22Rv1 (cell line): Measurements from ENCODE around the gene OR2V1.
"Not testable (repeated sequence)": the region's sequence is repeated elsewhere in the genome, so short reads cannot be mapped to it uniquely, and the experiment has no call there.

ENCODE experiments used
- H3K27ac ChIP-seq: fragments of 450-650 bp; 2 replicates; pipeline ENCODE4 v1.5.1; 2017
- ZFX ChIP-seq: fragments of 450-650 bp; IDR thresholded peaks from 2 replicates; pipeline ENCODE4 v1.6.1; 2017; ENCODE audit warnings: antibody characterized with exemption, borderline replicate concordance
- TF ChIP-seq, protein P1 (sequence below): fragments of 450-650 bp; IDR thresholded peaks from 2 replicates; pipeline ENCODE4 v1.5.1; 2017; ENCODE audit warnings: mild to moderate bottlenecking

OR2V1 gene

DNA sequence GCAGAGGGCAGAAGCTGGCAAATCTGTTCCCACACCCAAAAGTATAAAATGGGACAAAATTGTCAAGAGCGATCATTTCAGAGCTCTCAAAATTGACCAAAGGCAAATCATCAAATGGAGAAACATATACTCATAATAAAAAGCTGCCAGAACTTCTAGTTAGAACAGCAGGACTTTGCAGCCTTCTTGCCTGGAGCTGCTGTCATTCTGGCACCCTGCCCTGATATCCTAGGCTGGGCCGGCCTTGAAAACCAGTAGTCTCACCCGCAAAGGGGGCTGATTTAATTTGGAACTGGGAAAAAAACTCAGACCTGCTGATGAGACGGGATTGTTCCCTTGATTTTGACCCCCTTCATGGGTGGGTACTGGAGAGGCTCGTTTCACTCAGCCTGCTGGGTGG, 18.5 kb downstream of the OR2V1 start:
- TF ChIP-seq, protein P1, sequence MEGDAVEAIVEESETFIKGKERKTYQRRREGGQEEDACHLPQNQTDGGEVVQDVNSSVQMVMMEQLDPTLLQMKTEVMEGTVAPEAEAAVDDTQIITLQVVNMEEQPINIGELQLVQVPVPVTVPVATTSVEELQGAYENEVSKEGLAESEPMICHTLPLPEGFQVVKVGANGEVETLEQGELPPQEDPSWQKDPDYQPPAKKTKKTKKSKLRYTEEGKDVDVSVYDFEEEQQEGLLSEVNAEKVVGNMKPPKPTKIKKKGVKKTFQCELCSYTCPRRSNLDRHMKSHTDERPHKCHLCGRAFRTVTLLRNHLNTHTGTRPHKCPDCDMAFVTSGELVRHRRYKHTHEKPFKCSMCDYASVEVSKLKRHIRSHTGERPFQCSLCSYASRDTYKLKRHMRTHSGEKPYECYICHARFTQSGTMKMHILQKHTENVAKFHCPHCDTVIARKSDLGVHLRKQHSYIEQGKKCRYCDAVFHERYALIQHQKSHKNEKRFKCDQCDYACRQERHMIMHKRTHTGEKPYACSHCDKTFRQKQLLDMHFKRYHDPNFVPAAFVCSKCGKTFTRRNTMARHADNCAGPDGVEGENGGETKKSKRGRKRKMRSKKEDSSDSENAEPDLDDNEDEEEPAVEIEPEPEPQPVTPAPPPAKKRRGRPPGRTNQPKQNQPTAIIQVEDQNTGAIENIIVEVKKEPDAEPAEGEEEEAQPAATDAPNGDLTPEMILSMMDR: no peak
- TF ChIP-seq ZFX: no peak
- H3K27ac ChIP-seq: no peak overlapping the region

DNA sequence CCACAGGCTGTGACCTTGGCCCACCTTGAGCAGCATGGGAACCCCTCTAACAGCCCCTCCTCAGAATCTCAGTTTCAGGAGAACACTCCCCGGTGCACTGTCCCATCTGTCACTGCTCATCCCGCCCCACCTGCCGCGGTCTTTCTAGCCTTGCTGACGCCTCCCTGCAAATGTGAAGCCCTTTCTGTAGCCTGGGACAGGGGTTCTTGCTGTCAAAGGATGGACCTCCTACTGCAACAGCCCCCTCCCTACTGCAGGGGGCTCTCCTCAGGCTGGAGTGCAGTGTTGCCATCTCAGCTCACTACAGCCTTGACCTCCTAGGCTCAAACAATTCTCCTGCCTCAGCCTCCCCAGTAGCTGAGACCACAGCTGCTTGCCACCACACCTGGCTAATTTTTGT, 20.0 kb downstream of the OR2V1 start:
- TF ChIP-seq, protein P1: no peak
- TF ChIP-seq ZFX: no peak
- H3K27ac ChIP-seq: no peak overlapping the region

DNA sequence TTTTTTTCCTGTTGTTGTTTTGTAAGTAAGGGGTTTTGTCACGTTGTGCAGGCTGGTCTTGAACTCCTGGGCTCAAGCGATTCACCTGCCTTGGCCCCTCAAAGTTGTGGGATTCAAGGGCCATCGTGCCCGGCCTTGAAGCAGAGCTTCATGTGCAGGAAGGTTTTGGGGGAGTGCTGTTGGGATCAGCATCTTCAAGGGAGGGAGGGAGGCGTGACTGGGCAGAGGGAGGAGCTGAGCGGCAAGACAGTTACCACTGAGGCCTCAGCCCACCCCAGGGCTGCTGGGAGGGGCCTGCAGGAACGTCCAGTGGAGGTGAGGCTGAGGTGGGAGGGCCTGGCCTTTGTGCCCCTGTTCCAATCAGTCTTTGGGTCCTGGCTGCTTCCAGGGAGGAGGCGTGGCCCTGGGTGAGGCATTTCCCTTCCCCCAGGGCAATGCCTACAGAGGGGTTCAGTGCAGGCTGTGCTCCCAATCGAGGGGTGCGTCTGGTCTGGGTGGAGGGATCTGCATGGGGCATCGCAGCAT, 21.4 kb downstream of the OR2V1 start:
- no peak for TF ChIP-seq ZFX
- TF ChIP-seq, protein P1: no peak
- no peak overlapping the region for H3K27ac ChIP-seq

DNA sequence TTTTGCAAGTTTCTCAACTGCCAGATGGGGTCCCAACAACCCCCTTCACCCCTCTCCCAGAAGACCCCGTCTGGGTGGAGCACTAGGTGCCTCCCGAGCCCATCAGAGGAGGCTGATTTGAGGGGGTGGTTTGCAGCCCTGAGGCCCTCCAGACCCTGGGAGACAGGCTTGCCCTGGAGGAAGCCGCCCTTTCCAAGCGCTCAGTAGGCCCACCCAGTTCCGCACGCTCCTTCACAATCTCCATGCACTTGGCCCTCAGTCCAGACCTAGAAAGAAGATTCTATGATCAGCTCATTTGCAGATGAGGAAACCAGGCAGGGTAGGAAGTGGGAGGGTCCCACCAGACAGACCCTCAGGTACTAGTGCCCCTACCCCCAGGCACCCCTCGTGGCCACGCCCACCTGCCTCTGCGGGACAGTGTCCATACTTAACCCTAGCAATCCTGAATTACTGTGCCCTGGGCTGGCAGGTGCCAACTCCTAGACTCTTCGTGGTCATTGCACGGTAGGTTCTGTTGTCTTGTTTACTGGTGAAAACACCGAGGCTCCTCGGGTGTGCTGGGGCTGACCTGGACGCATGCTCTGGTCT, 22.3 kb downstream of the OR2V1 start:
- no peak overlapping the region for H3K27ac ChIP-seq
- TF ChIP-seq ZFX: no peak
- TF ChIP-seq, protein P1: no peak

DNA sequence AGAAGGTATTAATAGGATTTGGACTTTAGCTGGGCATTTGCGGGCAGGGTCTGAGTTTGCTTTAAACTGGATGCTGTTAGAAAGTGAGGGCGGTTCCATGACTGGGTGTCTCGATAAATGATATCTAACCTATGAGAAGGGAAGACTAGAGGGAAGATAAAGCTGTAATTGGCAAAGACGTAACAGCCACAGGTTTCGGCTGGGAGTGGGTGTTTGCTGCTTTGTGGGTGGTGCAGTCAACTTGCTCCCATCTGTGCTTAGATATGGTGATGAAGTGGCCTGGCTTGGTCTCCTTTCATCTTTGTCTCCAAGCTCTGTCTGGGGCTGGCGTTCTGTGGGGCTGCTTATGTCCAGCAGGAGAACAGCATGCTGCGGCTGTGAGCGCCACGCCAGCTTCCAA, 23.3 kb downstream of the OR2V1 start:
- no peak for TF ChIP-seq ZFX
- TF ChIP-seq, protein P1: no peak
- H3K27ac ChIP-seq: no peak overlapping the region

DNA sequence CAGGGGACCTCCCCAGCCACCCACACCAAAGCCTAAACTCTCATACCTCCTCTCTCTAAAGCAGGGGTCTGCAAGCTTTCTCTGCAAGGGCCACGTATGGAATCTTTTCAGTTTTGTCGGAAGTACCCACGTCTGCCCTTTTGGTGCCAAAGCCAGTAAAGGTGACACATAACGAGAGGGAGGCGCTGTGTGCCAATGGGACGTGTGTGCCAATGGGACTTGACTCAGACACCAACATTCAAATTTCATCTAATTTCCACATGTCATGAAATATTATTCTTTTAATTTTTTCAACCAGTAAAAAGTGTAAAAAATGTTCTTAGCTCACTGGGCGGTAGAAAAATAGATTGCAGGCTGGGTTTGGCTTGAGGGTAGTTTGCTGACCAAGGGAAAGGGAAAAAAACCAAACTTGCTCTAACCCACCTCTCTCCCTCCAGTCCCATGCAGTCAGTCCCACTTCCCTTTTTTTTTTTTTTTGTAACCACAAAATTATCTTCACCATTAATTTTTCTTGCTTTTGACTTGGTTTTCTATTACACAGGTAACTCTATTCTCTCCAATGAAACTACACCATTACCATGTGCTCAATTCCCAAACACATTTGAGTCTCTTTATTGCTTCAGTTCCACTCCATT, 25.5 kb downstream of the OR2V1 start:
- H3K27ac ChIP-seq: no peak overlapping the region
- TF ChIP-seq, protein P1: no peak
- TF ChIP-seq ZFX: no peak

DNA sequence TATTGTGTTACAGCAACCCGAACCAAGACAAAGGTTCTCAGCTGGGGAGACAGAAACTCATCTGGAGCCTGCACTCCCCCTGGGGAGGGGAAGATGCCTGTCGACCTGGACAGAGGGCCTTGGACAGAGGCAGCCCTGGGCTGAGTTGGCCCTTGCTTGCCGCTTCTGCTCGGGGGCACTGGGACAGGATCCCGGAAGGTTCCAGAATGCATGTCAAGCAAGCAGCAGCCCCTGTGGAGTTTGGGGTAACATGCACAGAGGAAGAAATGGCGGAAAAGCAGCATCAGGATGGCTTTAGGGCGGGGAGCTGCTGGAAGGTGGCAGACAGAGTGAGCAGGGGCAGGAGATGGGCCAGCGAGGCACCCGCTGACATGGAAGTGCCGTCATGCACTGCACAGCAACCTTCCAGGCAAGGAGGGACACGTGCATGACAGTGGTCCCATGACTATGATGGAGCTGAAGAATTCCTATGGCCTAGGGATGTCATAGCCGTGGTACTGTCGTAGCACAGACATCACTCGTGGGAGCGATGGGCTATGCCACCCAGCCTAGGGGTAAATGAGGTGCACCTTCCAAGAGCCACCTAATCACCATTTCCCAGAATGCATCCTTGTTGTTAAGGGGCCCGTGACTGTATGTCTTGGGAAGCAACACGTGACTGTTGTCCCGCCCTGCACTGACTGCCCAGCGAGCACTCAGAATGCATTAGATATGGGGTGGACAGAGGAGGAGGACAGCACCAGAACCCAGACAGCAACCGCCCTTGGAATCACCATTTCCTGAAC, 26.2 kb downstream of the OR2V1 start:
- not testable (repeated sequence) for H3K27ac ChIP-seq

DNA sequence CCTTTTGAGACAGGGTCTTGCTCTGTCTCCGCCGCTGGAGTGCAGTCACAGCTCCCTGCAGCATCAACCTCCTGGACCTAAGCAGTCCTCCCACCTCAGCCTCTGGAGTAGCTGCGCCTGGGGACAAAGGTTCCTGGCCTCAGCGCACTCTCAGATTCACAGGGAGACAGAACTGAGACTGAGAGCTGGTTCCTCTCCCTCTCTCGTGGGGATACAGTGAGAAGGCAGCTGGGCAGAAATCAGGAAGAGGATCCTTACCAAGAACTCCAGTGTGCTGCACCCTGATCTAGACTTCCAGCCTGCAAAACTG, 26.8 kb downstream of the OR2V1 start:
- not testable (repeated sequence) for H3K27ac ChIP-seq

DNA sequence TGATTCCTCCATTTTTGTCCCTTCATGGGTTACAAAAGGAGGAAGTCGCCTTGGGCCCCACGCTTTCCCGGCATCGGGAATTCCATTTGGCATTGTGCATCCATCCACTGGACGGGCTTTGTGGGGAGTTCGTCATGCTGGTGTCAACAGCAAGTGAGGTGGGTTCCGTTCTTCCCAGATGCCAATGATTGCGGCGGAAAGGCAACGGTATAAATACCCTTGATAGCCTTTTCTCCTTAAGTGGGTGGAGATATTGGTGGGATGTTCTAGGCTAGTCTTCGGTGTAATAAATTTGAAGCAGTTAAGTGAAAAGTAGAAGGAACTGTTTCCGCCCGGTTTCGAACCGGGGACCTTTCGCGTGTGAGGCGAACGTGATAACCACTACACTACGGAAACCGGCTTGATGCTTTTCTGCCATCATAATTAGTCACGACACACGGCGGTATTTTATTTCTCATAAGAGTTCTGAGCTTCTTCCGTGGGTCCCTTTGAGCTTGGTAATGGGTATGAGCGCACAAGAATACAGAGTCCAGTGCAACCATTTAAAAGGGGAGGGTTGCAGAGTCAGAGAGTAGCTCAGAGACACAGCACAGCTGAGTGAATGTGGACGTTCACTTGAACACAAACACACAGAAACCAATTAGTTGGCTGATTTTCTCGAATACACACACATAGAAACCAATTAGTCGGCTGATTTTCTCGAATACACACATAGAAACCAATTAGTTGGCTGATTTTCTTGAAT, 28.9 kb downstream of the OR2V1 start:
- H3K27ac ChIP-seq: not testable (repeated sequence)

DNA sequence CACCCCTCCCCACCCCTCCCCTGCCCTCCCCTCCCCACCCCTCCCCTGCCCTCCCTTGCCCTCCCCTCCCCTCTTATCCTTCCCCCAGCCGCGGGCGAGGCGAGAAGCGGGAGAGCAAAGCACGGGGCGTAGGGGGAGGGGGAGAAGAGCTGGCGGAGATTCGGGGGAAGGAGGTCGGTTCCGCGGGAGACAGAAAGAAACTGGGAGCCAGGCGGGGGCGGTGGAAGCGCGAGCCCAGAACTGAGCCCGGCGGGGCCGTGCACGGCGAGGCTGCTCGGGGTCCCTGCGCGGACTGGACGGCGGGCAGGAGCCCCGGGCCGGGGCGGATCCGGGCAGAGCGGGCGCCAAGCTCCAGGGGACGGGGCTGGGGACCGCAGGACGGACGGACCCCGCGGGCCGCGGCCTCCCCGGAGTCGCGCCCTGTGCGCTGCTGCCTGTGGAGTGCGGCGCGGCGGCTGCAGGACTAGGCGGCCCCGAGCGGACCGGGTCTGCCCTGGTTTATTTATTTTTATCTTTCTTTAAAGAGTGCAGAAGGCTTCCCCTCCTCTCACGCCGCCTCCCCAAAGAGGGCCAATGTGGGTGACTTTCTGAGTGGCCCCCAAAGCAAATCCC, 29.8 kb downstream of the OR2V1 start:
- not testable (repeated sequence) for H3K27ac ChIP-seq
